Measurements from ENCODE around the gene C10orf95.

Gene C10orf95

GRCh38 chr10:102433619-102434046 is 17.7 kb downstream of the C10orf95 start:
- no peak for DNase-seq

GRCh38 chr10:102432162-102432950 is 19.0 kb downstream of the C10orf95 start, which contains the start of gene CUEDC2:
TSS of gene CUEDC2 (minus strand) at chr10:102432574. CDS start at chr10:102425188, 7,386 bp downstream.
- peak; percentile 94 for DNase-seq

GRCh38 chr10:102431452-102432124 is 19.8 kb downstream of the C10orf95 start:
- no peak for DNase-seq

- no peak for DNase-seq
Measured at GRCh38 chr10:102429468-102429867, 21.9 kb downstream of the C10orf95 start.

- DNase-seq: no peak
Measured at GRCh38 chr10:102426803-102427287, 24.5 kb downstream of the C10orf95 start.

DNA sequence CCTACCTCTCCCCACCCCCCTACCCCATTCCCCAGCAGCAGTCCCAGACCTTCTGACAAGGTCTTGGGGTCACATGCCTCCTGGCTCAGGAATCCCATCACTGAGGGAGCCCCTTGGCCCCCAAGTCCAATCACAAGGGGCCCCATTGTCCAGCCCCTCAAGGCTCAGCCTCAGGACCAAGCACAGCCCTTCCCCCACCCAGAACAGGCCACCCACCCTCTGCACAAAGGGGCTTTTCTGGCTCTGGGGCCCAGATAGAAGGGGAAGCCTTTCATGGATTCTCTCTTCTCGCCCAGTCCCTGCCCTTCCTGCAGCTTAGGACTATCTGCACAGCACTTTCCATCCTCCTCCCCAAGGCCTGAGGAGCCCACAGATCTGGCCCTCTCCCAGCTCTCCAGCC is 25.9 kb downstream of the C10orf95 start:
- DNase-seq: no peak

GRCh38 chr10:102424916-102425315 is 26.4 kb downstream of the C10orf95 start:
- DNase-seq: no peak

DNA sequence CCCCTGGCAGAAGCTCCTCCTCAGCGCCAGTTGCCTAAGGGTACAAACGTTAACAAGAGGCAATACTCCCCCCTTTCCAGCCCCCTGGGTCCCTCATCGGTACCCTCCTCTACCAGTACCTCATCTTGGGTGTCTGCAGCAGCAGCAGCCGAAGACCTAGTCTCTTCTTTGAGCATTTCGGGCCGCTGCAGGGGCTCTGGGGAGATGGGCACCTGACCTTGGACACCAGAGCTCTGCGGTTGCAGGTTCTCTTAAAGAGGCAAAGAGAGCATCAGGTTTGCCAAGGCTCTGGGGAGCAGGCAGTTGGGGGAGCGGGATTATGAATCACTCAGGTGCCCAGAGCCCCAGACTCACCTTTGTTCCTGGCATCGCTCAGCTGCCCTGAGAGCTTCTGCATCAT is 27.2 kb downstream of the C10orf95 start:
- DNase-seq: no peak

GRCh38 chr10:102423372-102423968 is 27.9 kb downstream of the C10orf95 start:
- no peak for DNase-seq

DNA sequence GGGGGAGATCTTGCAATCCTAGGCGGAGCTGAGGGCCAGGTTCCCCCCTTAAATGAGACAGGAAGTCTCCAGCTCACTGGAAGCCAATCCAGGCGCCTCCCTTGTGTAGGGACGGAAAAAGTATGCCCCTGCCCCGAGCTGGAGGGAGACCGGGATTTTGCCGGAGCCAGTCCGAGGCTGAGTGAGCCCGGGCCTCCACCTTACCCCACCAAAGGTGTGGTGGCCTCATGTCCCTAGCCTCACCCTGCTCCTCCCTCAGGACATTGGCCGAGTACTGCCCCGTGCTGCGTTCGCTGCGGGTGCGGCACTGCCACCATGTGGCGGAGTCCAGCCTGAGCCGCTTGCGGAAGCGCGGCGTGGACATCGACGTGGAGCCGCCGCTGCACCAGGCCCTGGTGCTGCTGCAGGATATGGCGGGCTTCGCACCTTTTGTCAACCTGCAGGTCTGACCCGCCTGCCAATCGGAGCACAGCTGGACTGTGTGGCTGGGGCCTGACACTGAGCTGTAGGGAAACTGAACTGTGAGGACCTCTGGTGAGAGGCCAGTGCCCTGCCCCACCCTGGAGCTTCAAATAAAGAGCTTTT is 28.7 kb downstream of the C10orf95 start:
- DNase-seq: no peak

DNA sequence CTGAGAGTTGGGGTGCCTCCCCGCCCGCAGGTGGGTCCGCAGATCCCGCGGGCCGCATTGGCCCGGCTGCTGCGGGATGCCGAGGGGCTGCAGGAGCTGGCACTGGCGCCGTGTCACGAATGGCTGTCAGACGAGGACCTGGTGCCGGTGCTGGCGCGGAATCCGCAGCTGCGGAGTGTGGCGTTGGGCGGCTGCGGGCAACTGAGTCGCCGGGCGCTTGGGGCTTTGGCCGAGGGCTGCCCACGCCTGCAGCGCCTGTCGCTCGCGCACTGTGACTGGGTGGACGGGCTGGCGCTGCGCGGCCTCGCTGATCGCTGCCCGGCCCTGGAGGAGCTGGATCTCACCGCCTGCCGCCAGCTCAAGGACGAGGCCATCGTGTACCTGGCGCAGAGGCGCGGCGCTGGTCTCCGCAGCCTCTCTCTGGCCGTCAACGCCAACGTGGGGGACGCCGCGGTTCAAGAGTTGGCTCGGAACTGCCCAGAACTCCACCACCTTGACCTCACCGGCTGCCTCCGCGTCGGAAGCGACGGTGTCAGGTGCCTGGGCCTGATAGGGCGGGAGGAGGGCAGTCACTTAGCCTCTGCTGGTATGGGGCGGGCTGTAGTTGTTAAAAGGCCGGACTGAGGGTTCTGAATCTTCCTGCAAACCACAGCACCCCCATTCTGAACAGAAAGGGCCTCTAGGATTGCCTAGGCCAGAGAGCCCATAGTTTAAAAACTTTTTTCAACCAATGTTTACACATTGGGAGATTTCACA is 29.4 kb downstream of the C10orf95 start:
- DNase-seq: no peak

GRCh38 chr10:102421507-102421756 is 29.9 kb downstream of the C10orf95 start:
- DNase-seq: no peak

DNA sequence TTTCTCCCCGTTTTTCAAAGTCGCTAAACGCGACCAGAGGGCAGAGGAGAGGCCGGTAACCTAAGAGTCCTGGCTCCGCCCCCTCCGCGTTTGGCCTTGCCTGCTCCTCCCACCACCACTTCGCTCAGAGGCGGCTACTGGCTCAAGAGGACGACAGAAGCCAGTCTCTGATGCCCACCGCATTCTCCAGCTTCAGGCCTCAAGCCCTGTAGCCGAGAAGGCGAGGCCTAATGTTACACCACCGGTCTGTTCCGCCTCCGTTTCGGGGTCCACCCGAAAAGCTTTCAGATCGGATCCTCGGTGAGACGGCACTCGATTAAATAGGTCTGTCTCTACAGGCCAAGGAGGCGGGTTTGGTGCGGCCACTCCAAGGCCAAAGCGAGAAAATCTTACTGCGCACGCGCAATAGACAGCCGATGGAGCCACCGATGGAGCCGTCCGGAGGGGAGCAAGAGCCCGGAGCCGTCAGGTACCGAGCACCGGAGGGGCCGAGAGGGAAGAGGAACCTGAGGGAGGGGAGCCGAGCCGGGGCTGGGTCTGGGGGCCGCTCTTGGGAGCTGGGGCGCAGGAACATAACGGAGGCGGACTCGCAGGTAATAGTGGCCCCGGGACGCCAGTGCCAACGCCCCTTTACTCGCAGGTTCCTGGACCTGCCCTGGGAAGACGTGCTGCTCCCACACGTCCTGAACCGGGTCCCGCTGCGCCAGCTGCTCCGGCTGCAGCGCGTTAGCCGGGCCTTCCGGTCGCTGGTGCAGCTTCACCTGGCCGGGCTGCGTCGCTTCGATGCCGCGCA is 30.4 kb downstream of the C10orf95 start, which contains the start of gene FBXL15:
FBXL15 (plus strand) TSS at position 123 of the 793 bp plus-strand sequence; CDS start at position 417, 294 bp downstream.
- DNase-seq: peak; percentile 84

GRCh38 chr10:102420181-102420713 is 31.1 kb downstream of the C10orf95 start:
- DNase-seq: no peak

DNA sequence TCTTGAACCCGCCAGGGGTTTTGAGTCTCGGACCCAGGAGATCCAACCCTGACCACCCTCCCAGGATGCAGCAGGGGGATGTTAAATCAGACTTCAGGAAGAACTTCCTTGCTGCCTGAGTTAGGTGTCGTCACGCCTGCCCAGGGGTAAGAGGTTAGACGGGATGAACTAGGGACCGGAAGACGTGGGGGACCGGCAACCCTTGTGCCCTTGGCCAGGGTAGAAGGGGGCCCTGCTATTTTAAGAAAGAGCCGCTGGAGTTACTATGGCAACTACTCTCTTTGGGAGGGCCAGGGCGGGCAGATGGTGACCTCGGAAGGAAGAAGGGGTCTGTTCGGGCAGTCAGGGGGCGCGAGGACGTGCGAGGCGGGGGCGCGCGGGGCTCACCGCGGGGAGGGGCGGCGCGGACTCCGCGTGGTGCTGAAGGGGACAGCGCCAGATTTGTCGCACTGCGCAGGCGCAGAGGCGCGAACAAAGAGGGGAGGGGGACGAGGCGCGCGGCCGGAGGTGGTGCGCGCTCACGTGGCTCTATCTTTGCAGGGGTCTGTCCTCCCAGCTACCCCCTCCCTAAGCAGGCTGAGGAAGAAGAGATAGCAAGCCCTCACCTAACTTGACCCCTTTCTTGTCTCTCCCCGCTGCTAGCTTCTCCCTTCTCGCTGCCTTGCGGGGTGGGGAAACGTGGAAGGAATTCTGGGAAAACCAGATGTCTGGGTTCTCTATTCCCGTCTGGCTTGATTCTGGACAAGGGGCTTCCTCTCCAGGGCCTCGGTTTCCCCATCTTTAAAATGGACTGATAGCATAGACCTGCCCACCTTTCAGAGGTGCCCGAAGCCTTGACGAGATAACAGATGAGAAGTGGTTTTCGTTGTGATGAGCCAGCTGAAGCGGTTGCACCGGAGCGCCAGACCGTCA is 31.8 kb downstream of the C10orf95 start:
- peak; percentile 60 for DNase-seq

GRCh38 chr10:102418622-102419268 is 32.6 kb downstream of the C10orf95 start, which contains the start of gene PSD:
TSS of gene PSD (minus strand) at chr10:102418785. CDS start at chr10:102417038, 1,747 bp downstream.
- no peak for DNase-seq

DNA sequence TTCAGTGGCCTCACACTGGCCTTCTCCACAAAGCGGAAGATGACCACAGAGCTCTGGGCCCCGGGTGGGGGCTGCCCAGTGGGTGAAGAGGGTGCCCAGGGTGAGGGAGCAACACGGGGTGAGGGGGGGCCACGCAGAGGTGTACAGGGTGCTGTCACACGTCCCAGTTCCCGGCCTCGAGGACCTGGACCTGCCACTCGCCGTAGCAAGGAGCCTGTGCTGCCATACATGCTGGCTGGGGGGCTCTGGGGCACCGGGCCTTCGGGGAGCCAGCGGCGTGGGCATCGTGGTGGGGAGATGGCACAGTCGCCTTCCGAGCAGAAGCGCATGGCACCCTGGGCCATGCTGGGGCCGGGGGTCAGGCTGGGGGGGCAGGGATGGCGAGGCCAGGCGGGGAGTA is 34.6 kb downstream of the C10orf95 start:
- no peak for DNase-seq

DNA sequence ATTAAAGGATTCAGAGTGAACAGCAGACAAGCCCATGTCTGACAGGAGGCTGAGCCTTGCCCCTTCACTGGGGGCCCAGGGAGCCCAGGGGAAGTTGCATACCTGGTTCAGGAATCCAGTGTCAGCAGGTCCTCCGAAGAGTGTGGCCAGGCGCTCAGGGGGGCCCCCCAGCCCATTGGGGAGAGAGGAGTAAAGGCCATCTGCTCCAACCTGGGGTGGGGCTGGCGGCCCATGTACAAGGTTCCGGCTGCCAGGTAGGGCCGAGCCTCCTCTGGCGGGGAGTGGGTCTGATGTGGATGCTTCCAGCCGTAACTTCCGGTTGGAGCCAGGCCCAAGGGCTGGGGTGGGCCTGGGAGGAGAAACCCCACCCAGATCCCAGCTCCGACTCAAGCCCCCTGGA is 35.1 kb downstream of the C10orf95 start:
- no peak for DNase-seq

GRCh38 chr10:102414749-102415148 is 36.6 kb downstream of the C10orf95 start:
- DNase-seq: no peak
